Embryonic facial prominence (tissue), 1 donor: Measurements from ENCODE around the gene FEM1C.

Experiments used
- DNase-seq: peaks from one replicate; pipeline ENCODE4 v3.0.0-alpha.2; 2016; ENCODE audit errors: extremely low spot score

FEM1C gene

DNA sequence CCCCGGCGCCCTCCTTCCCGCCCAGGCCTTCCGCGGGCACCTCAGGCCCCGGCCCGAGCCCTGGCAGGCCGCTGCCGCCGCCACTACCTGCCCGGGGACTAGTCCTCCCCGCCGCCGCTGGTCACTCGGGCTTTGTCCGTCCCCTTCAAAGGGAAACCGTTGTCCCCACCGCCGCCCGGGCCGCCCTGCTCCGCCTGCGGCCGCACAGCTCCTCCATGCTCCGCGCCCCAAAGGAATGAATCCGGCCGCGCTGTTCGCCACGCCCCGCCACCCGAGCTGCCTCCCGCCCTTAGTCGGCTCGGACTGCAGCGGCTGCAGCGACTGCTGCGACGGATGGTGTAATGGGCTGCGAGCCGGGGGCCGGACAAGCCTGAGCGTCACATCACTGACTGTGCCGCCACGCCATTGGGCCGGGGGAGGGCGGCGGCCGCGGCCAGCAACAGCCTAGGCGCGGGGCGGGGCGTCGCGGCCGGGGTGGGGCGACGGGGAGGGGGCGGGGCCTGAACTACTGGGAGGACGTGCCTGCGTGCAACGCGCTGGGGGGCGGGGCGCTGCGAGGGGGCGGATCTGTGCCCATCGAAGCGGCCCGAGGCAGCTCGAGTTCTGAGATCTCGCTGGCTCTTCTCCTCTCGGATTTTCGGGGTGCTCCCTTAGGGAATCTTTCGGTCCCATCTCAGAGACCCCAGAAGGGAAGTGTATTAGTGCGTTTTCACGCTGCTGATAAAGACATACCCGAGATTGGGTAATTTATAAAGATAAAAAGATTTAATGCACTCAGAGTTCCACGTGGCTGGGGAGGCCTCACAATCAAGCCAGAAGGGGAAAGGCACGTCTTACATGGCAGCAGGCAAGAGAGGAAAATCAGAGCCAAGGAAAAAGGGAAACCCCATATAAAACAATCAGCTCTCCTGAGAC lies at the start of gene FEM1C:
Gene FEM1C (minus strand): TSS at position 340 of the 915 bp plus-strand sequence. CDS start 1,282 bp downstream, outside the sequence.
- DNase-seq = peak; percentile 86

DNA sequence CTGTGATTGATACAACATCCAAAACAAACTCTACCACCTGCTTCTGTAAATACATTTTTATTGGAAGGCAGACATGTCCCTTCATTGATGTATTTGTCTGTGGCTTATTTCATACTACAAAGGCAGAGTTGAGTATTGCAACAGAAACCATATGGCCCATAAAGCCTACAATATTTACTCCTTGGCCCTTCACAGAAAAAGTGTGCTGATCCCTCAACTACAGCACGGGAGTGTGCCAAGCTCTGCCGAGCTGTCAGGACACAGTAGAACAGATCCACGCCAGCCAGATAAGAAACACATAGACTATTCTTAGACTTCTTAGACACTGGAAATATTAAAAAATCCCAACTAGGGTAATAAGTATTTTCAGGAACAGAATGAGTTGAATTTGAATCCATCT lies 44.5 kb upstream of the FEM1C start:
- DNase-seq = no peak

GRCh38 chr5:115588640-115589039 lies 44.1 kb upstream of the FEM1C start:
- no peak for DNase-seq

GRCh38 chr5:115586525-115587146 lies 42.1 kb upstream of the FEM1C start:
- no peak for DNase-seq

DNA sequence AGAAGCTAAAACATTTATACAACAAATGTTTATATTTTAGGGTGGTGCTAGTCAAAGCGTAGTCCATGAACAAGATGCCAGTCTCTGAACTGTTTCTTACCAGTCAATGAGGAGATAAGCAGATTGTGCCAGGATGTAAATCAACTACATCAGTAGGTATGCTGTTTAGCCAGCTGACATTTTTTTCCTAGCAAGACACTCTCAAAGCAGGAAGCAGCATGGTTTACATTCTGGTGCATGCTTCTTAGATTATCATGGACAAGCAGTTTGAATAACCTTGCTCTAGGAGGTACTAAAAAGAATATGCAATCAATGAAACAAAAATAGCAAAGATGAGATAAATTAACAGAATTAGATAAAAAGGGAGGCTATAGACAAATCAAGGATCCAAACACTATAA lies 40.7 kb upstream of the FEM1C start:
- DNase-seq = no peak

DNA sequence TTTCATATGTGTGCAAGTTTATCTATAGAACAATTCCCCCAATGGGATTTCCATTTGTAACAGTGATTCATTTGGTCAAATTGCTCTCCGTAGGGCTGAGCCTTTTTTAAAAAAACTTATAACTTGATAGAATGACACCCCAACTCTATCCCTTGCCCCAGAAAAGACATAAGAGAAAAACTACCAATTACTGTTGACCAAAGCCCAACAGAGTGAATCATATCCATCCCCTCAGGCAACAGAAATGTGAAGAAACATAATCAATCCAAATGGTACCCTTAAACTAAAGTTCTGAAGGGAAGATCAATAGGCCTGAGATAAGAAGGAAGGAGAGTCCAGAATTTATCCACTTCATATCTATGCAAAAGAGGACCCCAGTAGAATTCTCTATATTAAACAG lies 39.9 kb upstream of the FEM1C start:
- no peak for DNase-seq

DNA sequence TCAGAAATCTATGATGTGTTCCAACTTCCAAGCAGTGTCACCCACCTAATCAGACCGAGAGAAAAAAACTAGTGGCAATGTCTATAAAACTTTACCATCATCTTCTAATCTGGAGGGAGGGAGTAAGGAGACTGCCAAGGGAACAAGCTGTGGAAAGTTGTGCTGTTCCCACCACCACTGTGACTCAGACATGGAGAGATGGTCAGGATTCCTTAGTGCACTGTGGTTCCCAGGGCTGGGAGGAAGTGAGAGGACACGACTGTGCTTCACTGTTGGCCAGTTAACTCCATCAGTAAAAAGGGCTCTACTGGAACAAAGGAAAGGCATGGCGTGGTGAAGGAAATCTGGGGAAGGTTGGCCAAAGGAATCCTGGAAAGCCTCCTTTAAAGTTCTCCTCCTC lies 38.9 kb upstream of the FEM1C start:
- no peak for DNase-seq

- no peak for DNase-seq
Observed at GRCh38 chr5:115580941-115581340, 36.4 kb upstream of the FEM1C start.

DNA sequence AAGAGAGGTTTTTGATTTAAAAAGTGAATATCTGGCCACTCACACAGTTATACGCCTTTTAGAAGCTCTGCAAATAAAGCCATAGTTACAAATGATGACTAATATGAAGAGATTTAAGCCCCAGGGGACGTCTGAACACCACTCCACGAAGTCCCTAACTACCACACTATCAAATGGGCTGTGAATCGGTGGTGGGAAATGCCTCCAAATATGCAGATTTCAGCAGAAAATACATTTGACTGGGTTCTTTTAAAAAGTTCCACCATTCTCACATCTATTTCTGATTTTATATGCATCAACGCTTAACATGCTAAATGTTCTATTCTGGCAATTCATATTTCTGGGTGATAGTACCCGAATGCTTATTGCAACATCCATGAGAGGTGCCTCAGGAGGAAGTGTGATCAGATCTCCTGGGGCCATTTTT lies 35.2 kb upstream of the FEM1C start:
- no peak for DNase-seq

DNA sequence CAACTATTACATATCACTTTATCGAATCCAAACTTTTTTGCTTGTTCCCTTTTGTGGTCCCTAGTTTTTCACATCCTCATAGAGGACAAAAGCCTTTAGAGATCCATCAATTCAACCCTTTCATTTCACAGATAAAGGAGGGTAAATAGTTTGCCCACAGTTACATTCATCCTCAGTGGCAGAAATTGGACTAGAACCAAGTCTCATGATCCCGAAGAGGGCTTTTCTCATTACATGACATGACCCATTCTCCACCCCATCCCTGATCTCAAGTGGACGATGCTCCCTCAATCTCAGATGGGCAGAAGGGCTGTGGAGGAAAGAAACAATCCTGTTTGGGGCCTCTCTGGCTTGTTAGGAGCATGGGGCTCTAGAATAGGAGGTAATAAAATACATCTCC lies 34.6 kb upstream of the FEM1C start:
- no peak for DNase-seq

DNA sequence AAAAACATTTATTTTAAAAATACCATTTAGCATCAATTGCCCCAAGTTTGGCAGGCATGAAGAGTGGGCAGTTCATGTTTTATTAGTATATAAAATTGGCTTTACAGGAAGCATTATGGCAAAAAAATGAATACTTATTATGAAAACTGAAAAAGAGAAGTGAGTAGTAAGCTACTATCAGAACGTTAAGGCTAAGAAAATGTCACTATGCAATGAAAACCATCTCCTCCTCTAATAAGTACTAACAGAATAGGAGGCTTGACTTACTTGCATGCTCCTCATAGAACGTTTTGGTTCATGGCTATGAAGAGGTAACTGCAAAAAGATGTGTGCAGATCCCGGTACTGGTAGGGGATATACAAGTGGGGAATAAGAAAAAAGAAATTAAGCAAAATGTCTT lies 34.1 kb upstream of the FEM1C start:
- DNase-seq = no peak

DNA sequence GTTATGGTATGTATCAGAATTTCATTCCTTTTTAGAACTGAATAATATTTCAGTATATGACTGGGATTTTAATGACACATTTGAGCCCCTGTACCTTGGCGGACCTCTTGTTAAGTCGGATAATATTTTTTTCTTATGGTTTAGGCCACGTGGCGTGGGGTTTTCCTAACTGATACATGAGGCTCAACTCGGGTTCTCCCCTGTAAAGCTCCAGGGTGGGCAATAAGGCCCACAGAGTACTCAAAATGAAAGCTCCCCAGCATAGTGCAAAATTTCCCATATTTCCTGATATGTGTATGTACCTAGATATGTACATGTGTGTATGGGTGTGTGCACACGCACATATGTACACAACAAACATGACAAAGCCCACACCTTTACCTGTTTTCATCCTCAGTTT lies 33.2 kb upstream of the FEM1C start:
- DNase-seq = no peak

- DNase-seq = no peak
Observed at GRCh38 chr5:115577329-115577728, 32.8 kb upstream of the FEM1C start.

GRCh38 chr5:115575167-115576070 lies 30.8 kb upstream of the FEM1C start:
- DNase-seq = no peak

GRCh38 chr5:115573133-115573532 lies 28.6 kb upstream of the FEM1C start:
- no peak for DNase-seq

DNA sequence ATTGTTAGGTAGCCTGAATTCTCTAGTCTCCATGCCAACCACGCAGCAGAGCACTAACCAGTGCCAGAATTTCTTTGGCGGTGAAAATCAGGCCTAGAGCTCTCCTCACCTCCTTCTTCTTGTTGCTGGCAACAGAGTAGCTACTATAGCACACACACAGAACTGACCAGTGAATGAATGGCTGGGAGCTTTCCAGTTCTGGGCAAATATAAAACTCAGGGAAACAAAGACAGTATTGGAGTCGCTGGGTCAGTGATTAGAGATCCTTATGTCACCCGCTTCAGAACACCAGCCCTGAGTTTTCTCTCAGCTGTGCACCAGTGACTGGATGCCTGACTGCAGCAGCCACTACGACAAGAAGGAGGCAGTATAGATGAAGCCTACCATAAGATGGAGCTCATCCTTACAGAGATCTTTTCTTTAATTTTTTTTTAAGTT lies 26.9 kb upstream of the FEM1C start:
- no peak for DNase-seq

GRCh38 chr5:115568668-115569067 lies 24.1 kb upstream of the FEM1C start:
- no peak for DNase-seq

- DNase-seq = no peak
Observed at GRCh38 chr5:115565233-115565632, 20.7 kb upstream of the FEM1C start.

DNA sequence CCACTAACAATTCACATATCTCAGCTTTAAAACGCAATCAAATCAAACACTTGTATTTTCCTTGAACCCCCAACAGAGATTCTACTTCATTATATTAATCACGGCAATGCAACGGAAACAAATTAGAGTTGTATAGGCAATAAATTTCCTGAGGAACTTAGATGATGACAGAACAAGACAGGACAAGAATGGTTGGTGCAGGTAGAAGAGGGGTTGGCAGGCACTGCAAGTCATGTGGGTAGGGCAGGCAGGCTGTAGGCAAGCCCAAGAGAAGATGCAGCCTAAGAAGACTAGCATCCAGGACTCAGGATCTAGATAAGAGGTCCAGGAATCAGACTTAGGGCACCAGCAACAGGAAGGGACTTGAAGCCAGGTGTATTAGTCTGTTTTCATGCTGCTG lies 16.6 kb upstream of the FEM1C start:
- no peak for DNase-seq

- no peak for DNase-seq
Observed at GRCh38 chr5:115559524-115559923, 14.9 kb upstream of the FEM1C start.

- no peak for DNase-seq
Observed at GRCh38 chr5:115558388-115558956, 13.9 kb upstream of the FEM1C start.
